H1 (cell line): Measurements from ENCODE around the gene KIF1B. TPM values are rescaled to one million over a fixed set of nuclear protein-coding genes. Genes with fewer than 3 reads are reported as not detected.

ENCODE experiments used
- CTCF ChIA-PET: fragments of 300-600 bp; sonication (Branson Sonifier 250); formaldehyde crosslinking; loops from one replicate; lab custom pipeline; 2021; ENCODE audit not compliant: partially characterized antibody; lab: Charles Lee
- POLR2A ChIA-PET: fragments of 300-600 bp; sonication (Branson Sonifier 250); formaldehyde crosslinking; loops from one replicate; lab custom pipeline; 2021; ENCODE audit warnings: inconsistent platforms; ENCODE audit not compliant: partially characterized antibody; lab: Charles Lee
- DNase-seq, 2 experiments: peaks; one replicate each; pipeline versions ENCODE4 v3.0.0 to v3.0.0-alpha.2; 2010 to 2022; ENCODE audit warnings: low spot score in 2 of 2, low read depth in 1 of 2, mixed read lengths in 1 of 2
- FAIRE-seq: peaks from 2 replicates; lab custom pipeline; 2011; peaks lifted over from hg19 to GRCh38; lab: Jason Lieb, UNC
- H2AFZ ChIP-seq: 2 replicates; pipeline ENCODE4 v1.8.1; 2012; ENCODE audit warnings: low read length, inconsistent platforms
- H2AK5ac ChIP-seq: 2 replicates; pipeline ENCODE4 v1.6.1; 2013; ENCODE audit warnings: low read depth, low read length
- H2BK120ac ChIP-seq: replicated peaks from 2 replicates; pipeline ENCODE3; 2013; ENCODE audit warnings: low read depth, low read length, inconsistent platforms
- H2BK12ac ChIP-seq: 2 replicates; pipeline ENCODE4 v1.6.1; 2013; ENCODE audit warnings: low read depth, low read length
- H2BK15ac ChIP-seq: 2 replicates; pipeline ENCODE4 v1.6.1; 2013; ENCODE audit warnings: low read length
- H2BK20ac ChIP-seq: 2 replicates; pipeline ENCODE4 v1.6.1; 2013; ENCODE audit warnings: low read length
- H2BK5ac ChIP-seq: 2 replicates; pipeline ENCODE4 v1.6.1; 2013; ENCODE audit warnings: low read depth, low read length
- H3K14ac ChIP-seq: 2 replicates; pipeline ENCODE4 v1.6.1; 2013; ENCODE audit warnings: inconsistent platforms; ENCODE audit not compliant: insufficient read length
- H3K18ac ChIP-seq: 2 replicates; pipeline ENCODE4 v1.6.1; 2013; ENCODE audit warnings: low read length; ENCODE audit errors: extremely low read depth
- H3K23ac ChIP-seq: 2 replicates; pipeline ENCODE4 v1.6.1; 2013; ENCODE audit warnings: inconsistent platforms; ENCODE audit not compliant: insufficient read length
- H3K23me2 ChIP-seq: 2 replicates; pipeline ENCODE4 v1.6.1; 2013; ENCODE audit warnings: low read depth, low read length
- H3K27ac ChIP-seq: 2 replicates; pipeline ENCODE4 v1.6.1; 2011; ENCODE audit warnings: low read depth, low read length, inconsistent platforms
- H3K27me3 ChIP-seq, 4 experiments: replicated peaks in 1 of 4; 1 replicate in 1 of 4; 2 replicates in 3 of 4; pipeline versions ENCODE4 v1.6.1 to v1.8.1; 2011 to 2013; ENCODE audit warnings: low read length in 3 of 4, mild to moderate bottlenecking in 3 of 4, inconsistent platforms in 2 of 4, mixed read lengths in 2 of 4, moderate library complexity in 1 of 4; ENCODE audit not compliant: control insufficient read depth in 3 of 4, insufficient read depth in 3 of 4; ENCODE audit errors: extremely low read depth in 1 of 4
- H3K36me3 ChIP-seq, 4 experiments: 2 replicates each; pipeline versions ENCODE4 v1.6.1 to v1.8.1; 2011 to 2013; ENCODE audit warnings: mild to moderate bottlenecking in 4 of 4, low read length in 3 of 4, moderate library complexity in 2 of 4, control low read depth in 1 of 4, inconsistent platforms in 1 of 4; ENCODE audit not compliant: insufficient read depth in 4 of 4, control insufficient read depth in 2 of 4
- H3K4ac ChIP-seq: replicated peaks from 2 replicates; pipeline ENCODE3; 2013; ENCODE audit warnings: low read length, low read depth, mixed read lengths, inconsistent platforms; ENCODE audit not compliant: insufficient read length
- H3K4me1 ChIP-seq, 4 experiments: replicated peaks in 1 of 4; 1 replicate in 1 of 4; 2 replicates in 3 of 4; pipeline versions ENCODE4 v1.6.1 to v1.8.1; 2011 to 2013; ENCODE audit warnings: low read length in 3 of 4, inconsistent platforms in 2 of 4, mixed read lengths in 1 of 4; ENCODE audit not compliant: insufficient read depth in 4 of 4, control insufficient read depth in 3 of 4
- H3K4me2 ChIP-seq, 2 experiments: 2 replicates each; pipeline versions ENCODE4 v1.6.1 to v1.8.1; 2011 to 2013; ENCODE audit warnings: low read depth in 2 of 2, low read length in 2 of 2, control low read depth in 1 of 2, inconsistent platforms in 1 of 2, mild to moderate bottlenecking in 1 of 2; ENCODE audit not compliant: insufficient read depth in 1 of 2
- H3K4me3 ChIP-seq, 4 experiments: fragments of 200-600, 300-600 bp in 1 of 4; sonication (generic), shearing (Covaris generic), sonication (Bioruptor Twin) in 1 of 4; 2 replicates each; pipeline versions ENCODE4 v1.5.1 to v1.8.1; 2011 to 2016; ENCODE audit warnings: low read length in 4 of 4, low read depth in 3 of 4, control low read depth in 2 of 4, inconsistent platforms in 2 of 4, mild to moderate bottlenecking in 2 of 4, mixed read lengths in 1 of 4, moderate library complexity in 1 of 4; ENCODE audit not compliant: insufficient read depth in 2 of 4; ENCODE audit errors: extremely low read depth in 1 of 4
- H3K56ac ChIP-seq: replicated peaks from 2 replicates; pipeline ENCODE3; 2013; ENCODE audit warnings: low read depth, mild to moderate bottlenecking, mixed read lengths, low read length, inconsistent platforms; ENCODE audit not compliant: insufficient read length
- H3K79me1 ChIP-seq: 2 replicates; pipeline ENCODE4 v1.6.1; 2013; ENCODE audit warnings: low read depth, low read length, control low read depth
- H3K79me2 ChIP-seq, 2 experiments: 2 replicates each; pipeline versions ENCODE4 v1.6.1 to v1.8.1; 2012 to 2013; ENCODE audit warnings: low read length in 2 of 2, mild to moderate bottlenecking in 2 of 2, inconsistent platforms in 1 of 2; ENCODE audit not compliant: insufficient read depth in 2 of 2, control insufficient read depth in 1 of 2
- H3K9ac ChIP-seq, 4 experiments: replicated peaks in 1 of 4; 1 replicate in 1 of 4; 2 replicates in 3 of 4; pipeline versions ENCODE4 v1.6.1 to v1.8.1; 2011 to 2013; ENCODE audit warnings: low read depth in 3 of 4, low read length in 3 of 4, control low read depth in 2 of 4, mild to moderate bottlenecking in 2 of 4, moderate library complexity in 2 of 4, inconsistent platforms in 1 of 4; ENCODE audit errors: extremely low read depth in 1 of 4
- H3K9me3 ChIP-seq, 2 experiments: 2 replicates each; pipeline versions ENCODE4 v1.6.1 to v1.8.1; 2012 to 2013; ENCODE audit warnings: mild to moderate bottlenecking in 2 of 2, moderate library complexity in 2 of 2, control low read depth in 1 of 2, inconsistent platforms in 1 of 2, low read depth in 1 of 2, low read length in 1 of 2, mixed read lengths in 1 of 2; ENCODE audit not compliant: insufficient read depth in 2 of 2
- H4K20me1 ChIP-seq, 2 experiments: replicated peaks in 1 of 2; 2 replicates each; pipeline versions ENCODE3 to v1.8.1; 2011 to 2013; ENCODE audit warnings: inconsistent platforms in 2 of 2, low read length in 2 of 2, mild to moderate bottlenecking in 1 of 2; ENCODE audit not compliant: insufficient read depth in 2 of 2, control insufficient read depth in 1 of 2
- H4K5ac ChIP-seq: 2 replicates; pipeline ENCODE4 v1.6.1; 2013; ENCODE audit warnings: low read length, low read depth, mixed read lengths, inconsistent platforms; ENCODE audit not compliant: insufficient read length
- H4K8ac ChIP-seq: 2 replicates; pipeline ENCODE4 v1.8.0; 2013; ENCODE audit warnings: mild to moderate bottlenecking, moderate library complexity, low read length, inconsistent platforms; ENCODE audit not compliant: insufficient read depth; ENCODE audit errors: extremely low read depth
- H4K91ac ChIP-seq: replicated peaks from 2 replicates; pipeline ENCODE3; 2013; ENCODE audit warnings: low read length, mixed read lengths, inconsistent platforms; ENCODE audit not compliant: insufficient read length
- EZH2 ChIP-seq: fragments of 200-600 bp; sonication (generic); IDR thresholded peaks from 2 replicates; pipeline ENCODE4 v1.7.1; 2012; ENCODE audit warnings: low read depth, mild to moderate bottlenecking, moderate library complexity, low read length, inconsistent platforms; ENCODE audit not compliant: severe bottlenecking
- FOSL1 ChIP-seq: IDR thresholded peaks from 2 replicates; pipeline ENCODE4 v1.6.1; 2011; ENCODE audit warnings: mild to moderate bottlenecking, low read depth, low read length, moderate library complexity; ENCODE audit not compliant: insufficient read depth
- GTF2F1 ChIP-seq: IDR thresholded peaks from 2 replicates; pipeline ENCODE4 v1.6.1; 2012; ENCODE audit warnings: low read depth, low read length, improper control_type of control experiment, borderline replicate concordance
- KDM1A ChIP-seq: fragments of 200-600, 300-600 bp; sonication (generic); IDR thresholded peaks from 2 replicates; pipeline ENCODE4 v1.7.1; 2016; ENCODE audit warnings: mild to moderate bottlenecking, low read length, borderline replicate concordance
- POLR2A ChIP-seq, 2 experiments: IDR thresholded peaks; 1 replicate in 1 of 2; 2 replicates in 1 of 2; pipeline ENCODE4 v1.6.1; 2011; ENCODE audit warnings: low read depth in 2 of 2, low read length in 2 of 2, mild to moderate bottlenecking in 2 of 2; ENCODE audit errors: control extremely low read depth in 1 of 2
- RBBP5 ChIP-seq: IDR thresholded peaks from 2 replicates; pipeline ENCODE4 v1.7.1; 2012; ENCODE audit warnings: low read depth, mild to moderate bottlenecking, inconsistent platforms, low read length, moderate library complexity, borderline replicate concordance
- RNF2 ChIP-seq: fragments of 200-900, 300-1000 bp; sonication (generic); IDR thresholded peaks from 2 replicates; pipeline ENCODE4 v1.7.1; 2016; ENCODE audit warnings: borderline replicate concordance, low read depth, mild to moderate bottlenecking, antibody characterized with exemption, low read length; ENCODE audit not compliant: poor library complexity, severe bottlenecking; ENCODE audit errors: missing control alignments
- SP1 ChIP-seq: IDR thresholded peaks from 2 replicates; pipeline ENCODE4 v1.6.1; 2011; ENCODE audit warnings: low read depth, low read length
- SUZ12 ChIP-seq: fragments of 200-600 bp; sonication (generic); IDR thresholded peaks from 2 replicates; pipeline ENCODE4 v1.6.1; 2012; ENCODE audit warnings: mild to moderate bottlenecking, inconsistent platforms, low read length, moderate library complexity, mixed read lengths
- TEAD4 ChIP-seq: IDR thresholded peaks from 2 replicates; pipeline ENCODE4 v1.6.1; 2012; ENCODE audit warnings: low read depth, low read length, inconsistent platforms, mixed read lengths
- YY1 ChIP-seq: IDR thresholded peaks from 2 replicates; pipeline ENCODE4 v1.6.1; 2011; ENCODE audit warnings: low read depth, mild to moderate bottlenecking, low read length
- ZNF274 ChIP-seq: IDR thresholded peaks from 2 replicates; pipeline ENCODE4 v1.7.0; 2012; ENCODE audit warnings: low read length, borderline replicate concordance; ENCODE audit errors: extremely low read depth
- WGBS, 2 experiments: shearing (Covaris generic) in 1 of 2; methylation state at CpG; one replicate each; pipeline versions ENCODE4 v1.1.6 to v1.1.7; 2013 to 2015; ENCODE audit warnings: low lambda C conversion rate in 2 of 2, mixed read lengths in 2 of 2, inconsistent platforms in 1 of 2, low coverage in 1 of 2, missing lambda C conversion rate in 1 of 2; ENCODE audit not compliant: insufficient replicate concordance in 2 of 2, insufficient coverage in 1 of 2, insufficient read length in 1 of 2; ENCODE audit errors: extremely low coverage in 1 of 2, missing lambda C conversion rate in 1 of 2; 5-methylcytosine and 5-hydroxymethylcytosine counted together
- polyA plus RNA-seq, 7 experiments: library from polyadenylated mRNA; depleted of rRNA in 3 of 7; stranded (reverse) in 5 of 7; unstranded in 2 of 7; fragments of >200 nt in 5 of 7; fragments of 200-250 nt in 2 of 7; gene quantifications; 1 replicate in 5 of 7; 2 replicates in 1 of 7; 4 replicates in 1 of 7; pipeline versions ENCODE4 v1.2.1 to v1.2.3, GENCODE V29; 2011 to 2013; ENCODE audit warnings: missing spikeins in 2 of 7, mixed read lengths in 2 of 7
- total RNA-seq: library from RNA; stranded (reverse); fragmentation: NEBNext Ultra II Directional; extraction: Animal tissue kit (Norgen Biotek cat#: 25700); gene quantifications from 2 replicates; pipeline ENCODE4 v1.2.1, GENCODE V29; 2021
- TF ChIP-seq, protein P1 (sequence below): IDR thresholded peaks from 2 replicates; pipeline ENCODE4 v1.6.1; 2012; ENCODE audit warnings: inconsistent platforms

Gene KIF1B
- total and polyA plus RNA-seq, 2 of the 8 experiments (the other 6 are each of a cell fraction or from before 2014, with no cell fraction given) = 39.1 to 74.2 TPM

DNA sequence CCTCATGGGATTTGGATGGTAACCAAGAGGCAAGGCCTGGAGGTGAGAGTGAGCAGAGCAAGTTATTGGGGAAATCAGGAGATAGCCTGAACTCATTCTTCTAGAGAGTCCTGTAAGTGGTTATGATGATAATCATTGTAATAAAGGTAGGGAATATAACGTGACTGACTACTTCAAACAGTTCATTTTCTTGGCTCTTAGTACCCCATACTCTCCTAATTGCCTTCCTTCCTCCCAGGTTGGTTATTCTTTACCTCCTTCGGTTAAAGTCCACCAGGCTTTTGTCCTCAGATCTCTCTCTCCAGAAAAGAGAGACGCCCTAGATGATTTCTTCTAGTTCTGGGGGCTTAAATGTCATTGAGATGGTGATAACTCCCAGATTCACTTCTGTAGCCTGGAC, 35.3 kb downstream of the KIF1B start:
- Histone ChIP-seq H4K91ac (no peak overlapping the region), H2BK15ac (no peak overlapping the region), H3K9ac (no peak overlapping the region), H3K27me3 (no peaks in the 10 kb centered on the region), H3K4me1 (no peaks in the 10 kb centered on the region), H2AK5ac (no peak overlapping the region), H3K4me2 (no peak overlapping the region), H4K20me1 (peaks cover 4 to 5% of the 10 kb centered on the region in 2 experiments), H3K27ac (no peak overlapping the region), H3K23ac (no peak overlapping the region), H3K56ac (no peak overlapping the region), H2AFZ (no peak overlapping the region), H2BK5ac (no peak overlapping the region), H3K23me2 (no peaks in the 10 kb centered on the region), H3K4me3 (no peak overlapping the region), H3K14ac (no peak overlapping the region), H3K79me2 (peaks cover 16 to 89% of the 10 kb centered on the region in 2 experiments), H4K8ac (no peak overlapping the region), H3K18ac (no peak overlapping the region), H3K4ac (no peak overlapping the region), H4K5ac (no peak overlapping the region), H3K9me3 (no peaks in the 10 kb centered on the region), H2BK20ac (no peak overlapping the region), H3K36me3 (no peaks in the 10 kb centered on the region), H2BK120ac (no peak overlapping the region), H3K79me1 (peaks cover 4% of the 10 kb centered on the region; the same call in 1 of the 2 replicates), H2BK12ac (no peak overlapping the region)
- DNase-seq = no peak
- FAIRE-seq = no peak
- POLR2A ChIA-PET = interaction anchor here (0.7 kb wide), 1 partner anchor 18 kb away, joined by 3 read pairs; no protein-coding TSS in a partner anchor
- WGBS, 2 experiments = 80% methylated on average over 3 of the region's 3 CpGs; no CpG with 5 or more reads in 1 of the 2 experiments
- CTCF ChIA-PET = no interaction called here
- TF ChIP-seq RBBP5 (no peak), YY1 (no peak), SP1 (no peak), GTF2F1 (no peak), KDM1A (no peak), FOSL1 (no peak), RNF2 (no peak), SUZ12 (no peak), EZH2 (no peak), ZNF274 (no peak), TEAD4 (no peak), POLR2A (IDR thresholded peaks at IDR 0.05; ENCODE audit: control extremely low read depth in 1 of 2, low read depth in 2 of 2, low read length in 2 of 2) (no peak)
- TF ChIP-seq, protein P1, sequence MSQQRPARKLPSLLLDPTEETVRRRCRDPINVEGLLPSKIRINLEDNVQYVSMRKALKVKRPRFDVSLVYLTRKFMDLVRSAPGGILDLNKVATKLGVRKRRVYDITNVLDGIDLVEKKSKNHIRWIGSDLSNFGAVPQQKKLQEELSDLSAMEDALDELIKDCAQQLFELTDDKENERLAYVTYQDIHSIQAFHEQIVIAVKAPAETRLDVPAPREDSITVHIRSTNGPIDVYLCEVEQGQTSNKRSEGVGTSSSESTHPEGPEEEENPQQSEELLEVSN = no peak
